SKM-1 treated with dmso at 0.1 percent for 144 hours (cell line): ENCODE measurements around the gene SLC26A4.

Experiments
- DNase-seq: peaks from one replicate; lab custom pipeline; 2025; ENCODE audit not compliant: unreplicated experiment; lab: John Stamatoyannopoulos, UW

Gene SLC26A4

GRCh38 chr7:107694386-107694785 lies 33.8 kb downstream of the SLC26A4 start:
- DNase-seq: no peak

- DNase-seq: no peak
Measured at GRCh38 chr7:107696330-107696946, 35.8 kb downstream of the SLC26A4 start.

DNA sequence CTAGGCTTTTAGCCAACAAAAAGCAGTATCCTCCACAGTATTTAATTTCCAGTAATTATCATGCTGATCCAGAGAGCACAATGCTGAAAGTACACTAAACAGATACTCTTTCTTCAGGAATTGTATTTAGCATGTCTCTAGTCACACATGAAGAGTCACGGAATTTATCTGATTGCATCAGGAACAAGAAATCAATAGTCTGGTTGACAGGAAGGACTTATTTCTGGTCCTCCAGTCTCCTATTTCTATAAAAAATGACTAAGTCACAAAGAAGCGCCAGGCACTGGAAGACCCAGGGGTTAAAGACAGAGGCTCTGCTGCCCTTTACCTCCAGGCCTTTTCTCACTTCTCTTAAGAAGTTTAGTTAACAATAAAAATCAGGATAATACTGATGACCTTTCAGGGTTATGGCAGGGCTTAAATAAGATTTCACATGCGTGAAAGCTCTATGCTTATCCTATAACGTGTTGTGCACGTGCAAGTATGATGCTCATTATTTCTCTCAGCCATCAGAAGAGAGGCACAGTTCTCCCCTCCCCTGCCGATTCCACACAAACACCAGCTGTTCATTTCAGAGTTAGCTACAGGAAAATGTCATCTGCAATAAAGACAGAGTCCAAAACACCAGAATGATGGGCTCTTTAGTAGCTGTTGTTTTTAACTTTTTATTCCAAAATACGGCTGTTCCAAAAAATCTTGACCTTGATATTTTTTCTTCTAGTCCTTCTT lies 36.9 kb downstream of the SLC26A4 start:
- DNase-seq: no peak

- DNase-seq: no peak
Measured at GRCh38 chr7:107700570-107700969, 39.9 kb downstream of the SLC26A4 start.

- DNase-seq: no peak
Measured at GRCh38 chr7:107701191-107701590, 40.6 kb downstream of the SLC26A4 start.

GRCh38 chr7:107703219-107703618 lies 42.6 kb downstream of the SLC26A4 start:
- no peak for DNase-seq

GRCh38 chr7:107703872-107704271 lies 43.2 kb downstream of the SLC26A4 start:
- no peak for DNase-seq

DNA sequence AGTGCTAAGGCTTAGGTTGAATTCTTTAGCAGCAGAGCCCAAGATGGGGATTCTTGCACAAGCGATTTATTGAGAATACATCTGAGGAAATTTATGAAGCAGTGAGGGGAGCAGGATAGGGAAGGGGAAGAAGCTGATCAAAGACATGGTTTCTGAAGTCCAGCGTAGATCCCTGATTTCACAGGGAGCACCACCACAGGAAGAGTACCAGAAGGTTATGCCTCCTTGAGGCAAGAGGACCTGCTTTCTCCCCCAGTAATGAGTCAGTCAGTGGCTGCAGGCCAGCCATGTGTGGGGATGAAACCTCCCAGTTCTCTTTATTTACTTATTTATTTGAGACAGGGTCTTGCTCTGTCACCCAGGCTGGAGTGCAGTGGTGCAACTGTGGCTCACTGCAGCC lies 48.3 kb downstream of the SLC26A4 start:
- no peak for DNase-seq

DNA sequence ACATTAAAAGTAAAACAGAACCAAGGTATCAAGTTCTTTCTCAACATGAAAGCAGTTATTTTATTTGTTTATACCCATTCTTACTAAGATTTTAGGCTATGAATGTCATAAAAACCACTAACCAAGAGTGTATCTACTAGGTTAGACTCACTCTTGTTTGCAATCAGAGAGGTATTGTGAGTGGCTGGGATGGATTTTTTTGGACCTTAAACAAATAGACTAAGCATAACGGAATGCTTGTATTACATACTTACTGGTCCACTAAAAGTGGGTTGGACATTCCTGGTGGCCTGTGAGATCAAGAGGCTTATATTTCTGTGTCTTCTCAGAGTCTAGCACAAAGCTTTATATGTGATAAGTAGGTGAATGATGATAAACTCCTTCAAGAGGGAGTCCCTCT lies 50.7 kb downstream of the SLC26A4 start:
- DNase-seq: no peak

GRCh38 chr7:107712025-107712424 lies 51.4 kb downstream of the SLC26A4 start:
- no peak for DNase-seq

- DNase-seq: no peak
Measured at GRCh38 chr7:107712896-107713295, 52.3 kb downstream of the SLC26A4 start.

- DNase-seq: no peak
Measured at GRCh38 chr7:107715531-107715930, 54.9 kb downstream of the SLC26A4 start.

DNA sequence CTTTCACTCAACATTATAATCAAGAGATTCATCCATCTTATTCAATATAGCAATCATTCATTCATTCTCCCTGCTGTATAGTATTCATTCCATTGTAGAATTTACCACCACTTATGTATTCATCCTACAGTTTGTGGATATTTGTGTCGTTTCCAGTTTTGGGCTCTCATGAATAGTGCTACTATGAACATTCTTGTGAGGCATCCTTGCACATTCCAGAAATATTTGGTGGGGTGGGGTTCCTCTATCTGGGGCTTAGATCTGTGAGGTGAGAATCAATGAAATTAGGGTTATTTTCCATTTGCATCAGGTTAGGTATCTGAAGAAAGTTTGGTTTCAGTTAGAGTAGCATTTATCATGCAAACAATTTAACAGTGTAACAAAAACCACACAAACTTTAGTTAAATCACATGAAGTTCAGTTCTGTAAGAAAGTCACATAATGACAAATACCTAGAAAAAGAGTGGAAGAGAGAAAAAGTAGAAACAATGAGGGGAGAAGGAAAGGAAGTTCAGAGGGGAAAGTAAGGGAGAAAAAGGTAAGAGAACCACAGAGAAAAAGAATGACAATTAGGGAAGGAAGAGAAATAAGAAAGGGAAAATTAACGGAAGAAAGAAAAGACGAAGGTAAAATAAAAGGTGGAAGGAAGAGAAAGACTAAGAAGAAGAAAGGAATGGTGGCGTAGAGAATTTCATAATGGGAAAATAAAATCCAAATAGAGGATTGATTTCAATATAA lies 58.0 kb downstream of the SLC26A4 start:
- DNase-seq: no peak

- DNase-seq: no peak
Measured at GRCh38 chr7:107721286-107721685, 60.7 kb downstream of the SLC26A4 start.

DNA sequence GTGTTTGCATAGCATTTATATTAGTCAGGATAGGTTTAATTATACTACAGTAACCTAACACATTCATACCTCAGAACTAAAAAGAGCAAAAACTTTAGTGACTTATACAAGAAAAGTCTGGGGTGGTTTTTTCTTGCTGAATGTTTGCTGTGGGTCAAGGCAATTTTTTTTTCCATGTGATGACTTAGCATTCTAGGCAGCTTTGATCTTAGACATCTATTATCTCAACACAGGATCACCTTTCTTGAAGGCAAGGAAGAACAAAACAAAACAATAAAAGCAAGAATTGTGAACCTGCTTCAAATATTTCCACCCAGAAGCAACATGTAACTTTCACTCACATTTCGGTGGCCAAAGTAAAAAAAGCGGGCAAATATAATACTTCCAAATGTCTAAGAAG lies 62.6 kb downstream of the SLC26A4 start:
- no peak for DNase-seq

DNA sequence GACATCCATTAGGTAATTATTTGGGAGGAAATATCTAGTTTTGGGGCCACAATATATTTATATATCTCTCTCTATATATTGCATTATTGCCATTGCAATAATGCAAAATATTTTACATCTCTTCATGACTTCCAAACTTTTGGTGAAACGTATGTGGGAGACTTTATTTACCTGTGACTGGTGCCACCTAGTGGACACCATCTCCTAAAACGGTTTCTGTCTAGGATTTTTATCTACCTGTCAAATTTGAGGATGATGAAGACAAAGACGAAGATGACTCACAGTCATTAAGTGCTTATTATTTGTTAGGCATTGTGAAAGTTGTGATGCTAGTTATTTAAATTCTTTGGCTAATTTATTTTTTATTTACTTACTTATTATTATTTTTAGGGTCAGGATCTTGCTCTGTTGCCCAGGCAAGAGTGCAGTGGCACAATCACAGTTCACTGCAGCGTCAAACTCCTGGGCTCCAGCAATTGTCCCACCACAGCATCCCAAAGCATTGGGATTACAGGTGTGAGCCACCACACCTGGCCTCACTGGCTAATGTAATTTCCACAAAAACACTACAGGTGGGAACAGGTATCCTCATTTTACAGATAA lies 64.6 kb downstream of the SLC26A4 start:
- DNase-seq: peak; percentile 40

DNA sequence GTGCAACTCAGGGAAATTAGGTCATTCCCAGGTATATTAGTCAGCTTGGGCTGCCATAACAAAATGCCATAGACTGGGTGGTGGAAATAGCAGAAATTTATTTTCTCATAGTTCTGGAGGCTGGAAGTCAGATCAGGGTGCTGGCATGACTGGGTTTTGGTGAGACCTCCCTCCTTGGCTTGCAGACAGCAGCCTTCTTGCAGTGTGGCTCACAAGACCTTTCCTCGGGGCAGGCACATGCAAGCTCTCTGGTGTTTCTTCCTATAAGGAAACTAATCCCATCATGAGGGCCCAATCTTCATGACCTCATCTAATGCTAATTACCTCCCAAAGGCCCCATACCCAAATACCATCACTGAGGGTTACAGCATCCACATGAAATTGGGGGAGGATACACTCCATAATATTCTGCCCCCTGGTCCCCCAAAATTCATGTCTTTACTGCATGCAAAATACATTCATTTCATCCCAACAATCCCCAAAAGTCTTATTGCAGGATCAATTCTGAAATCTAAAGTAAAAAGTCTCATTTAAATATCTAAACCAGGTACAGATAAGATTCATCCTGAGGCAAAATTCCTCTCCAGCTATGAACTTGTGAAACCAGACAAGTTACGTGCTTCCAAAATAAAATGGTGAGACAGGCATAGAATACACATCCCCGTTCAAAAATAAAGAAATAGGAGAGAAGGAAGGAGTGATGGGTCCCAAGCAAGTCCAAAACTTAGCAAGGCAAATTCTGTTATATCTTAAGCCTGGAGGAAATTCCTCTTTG lies 65.9 kb downstream of the SLC26A4 start:
- no peak for DNase-seq

DNA sequence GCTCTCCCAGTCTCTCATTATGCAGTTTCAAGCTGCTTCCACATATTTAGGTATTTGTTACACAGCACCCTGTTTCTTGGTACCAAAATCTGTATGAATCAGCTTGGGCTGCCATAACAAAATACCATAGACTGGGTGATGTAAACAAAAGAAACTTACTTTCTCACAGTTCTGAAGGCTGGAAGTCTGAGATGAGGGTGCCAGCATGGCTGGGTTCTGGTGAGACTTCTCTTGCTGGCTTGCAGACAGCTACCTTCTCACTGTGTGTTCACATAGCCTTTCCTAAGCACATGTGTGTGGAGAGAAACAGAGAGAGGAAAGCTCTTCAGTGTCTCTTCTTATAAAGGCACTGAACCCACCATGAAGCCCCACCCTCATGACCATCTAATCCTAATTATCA lies 67.6 kb downstream of the SLC26A4 start:
- no peak for DNase-seq

DNA sequence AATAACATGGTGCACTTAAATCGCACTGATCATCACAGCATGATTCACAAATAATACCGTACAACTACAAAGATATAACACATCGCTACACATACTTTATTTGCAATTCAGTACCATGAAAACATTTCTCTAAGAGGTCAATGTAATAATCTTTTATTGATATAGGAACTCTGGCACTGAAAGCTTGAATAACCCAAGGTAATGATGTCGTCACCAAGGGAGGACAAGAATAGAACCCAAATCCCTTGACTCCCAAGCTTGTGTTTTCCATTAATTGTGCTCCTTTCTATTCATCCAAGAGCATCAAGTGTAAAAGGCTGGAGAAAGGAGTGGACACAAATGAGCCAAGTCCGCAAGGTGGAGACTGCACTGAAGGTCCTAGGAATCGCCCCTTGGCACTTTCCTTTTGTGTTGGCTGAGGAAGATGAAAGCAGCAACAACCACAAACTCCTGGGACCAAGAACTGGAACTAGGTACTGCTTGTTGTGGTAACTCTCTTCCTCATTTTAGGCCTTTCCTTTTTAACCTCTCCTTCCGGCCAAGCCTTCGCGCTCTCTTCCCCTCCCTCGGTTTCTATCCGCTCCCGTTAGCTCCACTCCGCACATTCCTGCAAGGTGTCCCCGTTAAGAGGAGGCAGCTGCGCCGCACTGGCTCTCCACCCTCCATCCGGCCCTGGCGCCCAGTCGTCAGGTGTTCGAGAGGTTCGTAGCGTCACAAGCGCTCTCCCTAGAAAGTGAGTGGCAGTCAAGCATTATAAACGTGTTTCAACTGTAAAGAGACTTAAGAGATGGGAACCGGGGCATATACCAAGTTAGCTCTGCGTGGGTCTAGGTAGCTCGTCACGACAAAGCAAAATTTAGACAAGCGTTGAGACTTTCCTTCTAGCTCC lies 82.3 kb downstream of the SLC26A4 start:
- DNase-seq: peak; percentile 95
